CD14-positive monocyte (primary cell): Measurements from ENCODE around the gene ZDHHC14. TPM values are rescaled to one million over a fixed set of nuclear protein-coding genes. Genes with fewer than 3 reads are reported as not detected.
A peak's percentile ranks its signal among the peaks of the same experiment; 100 is the strongest.

Experiments used
- DNase-seq, 3 donors: peaks; one replicate each; pipeline ENCODE4 v3.0.0-alpha.2; 2011 to 2022
- H2AFZ ChIP-seq: 2 replicates; pipeline ENCODE4 v1.6.0; 2012; ENCODE audit warnings: mild to moderate bottlenecking, low read depth, low read length, inconsistent platforms; ENCODE audit not compliant: insufficient read depth, poor library complexity, severe bottlenecking
- H3K27ac ChIP-seq, 2 donors: 1 replicate in 1 of 2; 2 replicates in 1 of 2; pipeline ENCODE4 v1.5.1; 2012 to 2013; ENCODE audit warnings: low read length in 2 of 2, control low read depth in 1 of 2, inconsistent platforms in 1 of 2, low read depth in 1 of 2, mild to moderate bottlenecking in 1 of 2
- H3K27me3 ChIP-seq, 2 donors: one replicate each; pipeline versions ENCODE4 v1.6.0 to v1.6.1; 2011 to 2013; ENCODE audit warnings: low read length in 2 of 2; ENCODE audit not compliant: control insufficient read depth in 2 of 2, insufficient read depth in 2 of 2
- H3K36me3 ChIP-seq, 2 donors: replicated peaks in 1 of 2; 1 replicate in 1 of 2; 2 replicates in 1 of 2; pipeline versions ENCODE4 v1.5.1 to v1.6.1; 2012 to 2013; ENCODE audit warnings: low read length in 2 of 2, control low read depth in 1 of 2, inconsistent platforms in 1 of 2, mild to moderate bottlenecking in 1 of 2; ENCODE audit not compliant: insufficient read depth in 2 of 2, control insufficient read depth in 1 of 2
- H3K4me1 ChIP-seq, 2 donors: 1 replicate in 1 of 2; 2 replicates in 1 of 2; pipeline versions ENCODE4 v1.5.1 to v1.6.1; 2012 to 2013; ENCODE audit warnings: low read length in 2 of 2, control low read depth in 1 of 2, inconsistent platforms in 1 of 2, mild to moderate bottlenecking in 1 of 2, moderate library complexity in 1 of 2; ENCODE audit not compliant: insufficient read depth in 2 of 2, control insufficient read depth in 1 of 2
- H3K4me2 ChIP-seq: replicated peaks from 2 replicates; pipeline ENCODE3; 2012; ENCODE audit warnings: low read length, moderate library complexity, mild to moderate bottlenecking; ENCODE audit not compliant: poor library complexity, severe bottlenecking; ENCODE audit errors: extremely low read depth
- H3K4me3 ChIP-seq, 3 experiments: fragments of 200-600 bp in 1 of 3; sonication (generic) in 1 of 3; replicated peaks in 1 of 3; 1 replicate in 2 of 3; 2 replicates in 1 of 3; pipeline ENCODE4 v1.5.1; 2011 to 2013; ENCODE audit warnings: low read length in 3 of 3, mild to moderate bottlenecking in 3 of 3, control low read depth in 2 of 3, low read depth in 2 of 3, inconsistent platforms in 1 of 3, moderate library complexity in 1 of 3
- H3K79me2 ChIP-seq: 2 replicates; pipeline ENCODE4 v1.6.0; 2012; ENCODE audit warnings: mild to moderate bottlenecking, control low read depth, inconsistent platforms, low read length, moderate library complexity; ENCODE audit not compliant: insufficient read depth
- H3K9ac ChIP-seq: 2 replicates; pipeline ENCODE4 v1.6.0; 2017; ENCODE audit warnings: low read length, mild to moderate bottlenecking; ENCODE audit not compliant: insufficient read depth, poor library complexity, severe bottlenecking
- H3K9me3 ChIP-seq, 2 donors: replicated peaks in 1 of 2; 1 replicate in 1 of 2; 2 replicates in 1 of 2; pipeline versions ENCODE4 v1.5.1 to v1.6.1; 2012 to 2013; ENCODE audit warnings: low read length in 2 of 2, control low read depth in 1 of 2; ENCODE audit not compliant: control insufficient read depth in 1 of 2, insufficient read depth in 1 of 2
- H4K20me1 ChIP-seq: 2 replicates; pipeline ENCODE4 v1.6.0; 2012; ENCODE audit warnings: mild to moderate bottlenecking, low read length, control low read depth, moderate library complexity; ENCODE audit not compliant: insufficient read depth
- H3K27ac Mint-ChIP-seq, 7 donors: one replicate each; pipeline ENCODE4 v1.8.0; 2020; ENCODE audit warnings: mild to moderate bottlenecking in 7 of 7, mixed read lengths in 7 of 7, moderate library complexity in 6 of 7, inconsistent platforms in 2 of 7
- H3K27me3 Mint-ChIP-seq, 3 donors: one replicate each; pipeline ENCODE4 v1.8.0; 2021 to 2022; ENCODE audit warnings: low read depth in 3 of 3, mild to moderate bottlenecking in 3 of 3, mixed read lengths in 3 of 3, moderate library complexity in 3 of 3, inconsistent platforms in 1 of 3
- H3K36me3 Mint-ChIP-seq, 2 donors: one replicate each; pipeline ENCODE4 v1.8.0; 2020; ENCODE audit warnings: mixed read lengths in 2 of 2, inconsistent platforms in 1 of 2, mild to moderate bottlenecking in 1 of 2
- H3K4me1 Mint-ChIP-seq: one replicate; pipeline ENCODE4 v1.8.0; 2020; ENCODE audit warnings: mild to moderate bottlenecking, mixed read lengths
- H3K4me3 Mint-ChIP-seq, 2 donors: one replicate each; pipeline ENCODE4 v1.8.0; 2020; ENCODE audit warnings: mild to moderate bottlenecking in 2 of 2, mixed read lengths in 2 of 2, moderate library complexity in 1 of 2
- H3K9me3 Mint-ChIP-seq, 7 donors: one replicate each; pipeline ENCODE4 v1.8.0; 2020 to 2022; ENCODE audit warnings: mixed read lengths in 7 of 7, mild to moderate bottlenecking in 6 of 7, moderate library complexity in 6 of 7, inconsistent platforms in 2 of 7
- WGBS: methylation state at CpG from one replicate; pipeline ENCODE4 v1.1.5; 2013; ENCODE audit warnings: missing lambda C conversion rate; ENCODE audit not compliant: insufficient coverage; 5-methylcytosine and 5-hydroxymethylcytosine counted together
- intact Hi-C, 2 donors: fragments of 100-400 bp; cut with micrococcal nuclease; formaldehyde crosslinking; loops; one replicate each; pipeline versions ENCODE4 v1.15.0 to v1.15.1; 2023
- polyA plus RNA-seq, 3 donors: library from polyadenylated mRNA; depleted of rRNA in 1 of 3; unstranded in 2 of 3; stranded (reverse) in 1 of 3; fragments of 300-500 nt in 2 of 3; fragments of >200 nt in 1 of 3; fragmentation: Illumina TruSeq in 2 of 3; gene quantifications; 1 replicate in 2 of 3; 2 replicates in 1 of 3; pipeline ENCODE4 v1.2.3, GENCODE V29; 2012 to 2021
- TF ChIP-seq, protein P1 (sequence below): fragments of 200-600 bp; IDR thresholded peaks from one replicate; pipeline ENCODE4 v1.8.0; 2022; ENCODE audit warnings: antibody characterized with exemption, mild to moderate bottlenecking

Gene ZDHHC14
- polyA plus RNA-seq, 3 donors: 0.30 to 1.7 (median 0.93) TPM

DNA sequence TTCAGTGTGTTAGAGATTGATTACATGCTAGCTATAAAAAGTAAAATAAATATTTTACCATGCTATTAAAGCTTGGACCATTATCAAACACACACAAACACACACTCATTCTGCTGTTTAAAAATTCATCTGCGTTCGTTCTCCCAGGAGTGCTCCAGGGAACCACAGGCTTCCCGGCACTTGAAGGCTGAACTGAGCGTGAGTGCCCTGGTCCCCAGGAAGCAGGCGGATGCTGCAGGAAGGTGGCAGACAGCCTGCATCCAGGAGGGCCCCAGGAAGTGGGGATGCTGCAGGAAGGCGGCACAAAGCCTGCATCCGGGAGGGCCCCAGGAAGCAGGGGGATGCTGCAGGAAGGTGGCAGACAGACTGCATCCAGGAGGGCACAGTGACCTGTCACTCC is 294.8 kb downstream of the ZDHHC14 start:
- no peaks in the 10 kb centered on the region for H3K27me3 Mint-ChIP-seq
- H3K36me3 Mint-ChIP-seq: peaks cover 0 to 2% of the 10 kb centered on the region in 2 donors
- DNase-seq: no peak
- no peak overlapping the region for H3K4me3 Mint-ChIP-seq
- Histone ChIP-seq H3K36me3 (no peaks in the 10 kb centered on the region), H3K9me3 (no peaks in the 10 kb centered on the region), H2AFZ (no peak overlapping the region), H3K9ac (no peak overlapping the region), H3K4me3 (no peak overlapping the region), H3K27ac (no peak overlapping the region), H3K4me2 (no peak overlapping the region), H4K20me1 (no peaks in the 10 kb centered on the region), H3K4me1 (peaks cover 0 to 2% of the 10 kb centered on the region in 2 donors), H3K27me3 (no peaks in the 10 kb centered on the region), H3K79me2 (no peaks in the 10 kb centered on the region)
- H3K9me3 Mint-ChIP-seq: no peaks in the 10 kb centered on the region
- H3K4me1 Mint-ChIP-seq: peaks cover 3% of the 10 kb centered on the region
- WGBS: 75% methylated on average over 7 of the region's 7 CpGs
- intact Hi-C loops: no loop called here
- H3K27ac Mint-ChIP-seq: no peak overlapping the region
- TF ChIP-seq, protein P1, sequence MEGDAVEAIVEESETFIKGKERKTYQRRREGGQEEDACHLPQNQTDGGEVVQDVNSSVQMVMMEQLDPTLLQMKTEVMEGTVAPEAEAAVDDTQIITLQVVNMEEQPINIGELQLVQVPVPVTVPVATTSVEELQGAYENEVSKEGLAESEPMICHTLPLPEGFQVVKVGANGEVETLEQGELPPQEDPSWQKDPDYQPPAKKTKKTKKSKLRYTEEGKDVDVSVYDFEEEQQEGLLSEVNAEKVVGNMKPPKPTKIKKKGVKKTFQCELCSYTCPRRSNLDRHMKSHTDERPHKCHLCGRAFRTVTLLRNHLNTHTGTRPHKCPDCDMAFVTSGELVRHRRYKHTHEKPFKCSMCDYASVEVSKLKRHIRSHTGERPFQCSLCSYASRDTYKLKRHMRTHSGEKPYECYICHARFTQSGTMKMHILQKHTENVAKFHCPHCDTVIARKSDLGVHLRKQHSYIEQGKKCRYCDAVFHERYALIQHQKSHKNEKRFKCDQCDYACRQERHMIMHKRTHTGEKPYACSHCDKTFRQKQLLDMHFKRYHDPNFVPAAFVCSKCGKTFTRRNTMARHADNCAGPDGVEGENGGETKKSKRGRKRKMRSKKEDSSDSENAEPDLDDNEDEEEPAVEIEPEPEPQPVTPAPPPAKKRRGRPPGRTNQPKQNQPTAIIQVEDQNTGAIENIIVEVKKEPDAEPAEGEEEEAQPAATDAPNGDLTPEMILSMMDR: no peak

DNA sequence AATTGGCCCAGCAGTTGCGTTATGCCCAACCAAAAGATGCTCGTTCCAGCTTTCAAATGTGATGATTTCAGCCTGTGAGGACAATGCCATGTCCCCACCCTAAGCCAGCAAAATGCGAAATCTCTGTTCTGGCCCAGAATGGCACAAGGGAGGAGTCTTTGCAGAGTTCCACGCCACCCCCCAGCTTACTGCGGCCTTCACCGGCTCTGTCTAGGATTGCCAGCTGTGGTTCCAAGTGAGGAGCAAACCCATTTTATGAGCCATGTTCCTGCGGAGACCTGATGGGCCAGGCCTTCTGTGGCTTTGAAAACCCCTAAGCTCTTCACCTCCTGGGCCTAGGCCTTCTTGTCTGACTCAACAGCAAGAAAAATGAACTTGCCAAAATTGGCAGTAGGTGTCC is 295.3 kb downstream of the ZDHHC14 start:
- TF ChIP-seq, protein P1: no peak
- Histone ChIP-seq H3K36me3 (no peaks in the 10 kb centered on the region), H3K27ac (no peak overlapping the region), H2AFZ (no peak overlapping the region), H3K9me3 (no peaks in the 10 kb centered on the region), H3K4me2 (no peak overlapping the region), H3K27me3 (no peaks in the 10 kb centered on the region), H3K79me2 (no peaks in the 10 kb centered on the region), H3K4me3 (no peak overlapping the region), H3K9ac (no peak overlapping the region), H4K20me1 (no peaks in the 10 kb centered on the region), H3K4me1 (no peaks in the 10 kb centered on the region)
- Mint-ChIP-seq H3K27me3 (no peaks in the 10 kb centered on the region), H3K9me3 (no peaks in the 10 kb centered on the region), H3K4me1 (no peaks in the 10 kb centered on the region), H3K27ac (peak overlapping the region in 1 of 7 donors; percentile 14), H3K4me3 (no peak overlapping the region), H3K36me3 (peaks cover 0 to 2% of the 10 kb centered on the region in 2 donors)
- intact Hi-C loops: no loop called here
- DNase-seq: no peak
- 92% methylated on average over 7 of the region's 7 CpGs for WGBS
